ENCODE data around the gene GPR183.
A peak's percentile ranks its signal among the peaks of the same experiment; 100 is the strongest.

GPR183 gene

GRCh38 chr13:99295488-99296252 lies 11.5 kb downstream of the GPR183 start:
- no peak for DNase-seq (ENCODE audit: low read depth)

GRCh38 chr13:99294958-99295357 lies 12.2 kb downstream of the GPR183 start:
- DNase-seq (ENCODE audit: low read depth) = no peak

GRCh38 chr13:99294198-99294597 lies 13.0 kb downstream of the GPR183 start:
- DNase-seq (ENCODE audit: low read depth) = no peak

GRCh38 chr13:99293178-99293577 lies 14.0 kb downstream of the GPR183 start:
- DNase-seq (ENCODE audit: low read depth) = no peak

DNA sequence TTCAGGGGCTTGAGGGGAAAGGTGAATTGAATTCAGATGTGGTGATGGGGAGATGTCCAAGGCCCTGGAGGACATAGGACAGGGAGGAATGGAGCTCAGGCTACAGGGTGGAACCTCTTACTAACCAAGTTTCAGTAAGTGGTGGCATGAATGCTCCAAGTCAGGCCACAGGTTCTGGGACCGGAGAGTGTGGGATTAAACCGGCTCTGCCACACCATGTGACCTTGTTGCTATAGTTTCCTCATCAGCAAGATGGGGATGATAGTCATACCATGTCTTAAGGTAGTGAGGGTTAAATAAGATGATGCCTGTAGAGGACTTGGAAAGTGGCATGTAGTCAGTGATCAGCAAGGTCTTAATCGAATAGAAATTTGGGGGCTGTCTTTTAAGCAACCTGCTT lies 16.3 kb downstream of the GPR183 start:
- no peak for DNase-seq (ENCODE audit: low read depth)

DNA sequence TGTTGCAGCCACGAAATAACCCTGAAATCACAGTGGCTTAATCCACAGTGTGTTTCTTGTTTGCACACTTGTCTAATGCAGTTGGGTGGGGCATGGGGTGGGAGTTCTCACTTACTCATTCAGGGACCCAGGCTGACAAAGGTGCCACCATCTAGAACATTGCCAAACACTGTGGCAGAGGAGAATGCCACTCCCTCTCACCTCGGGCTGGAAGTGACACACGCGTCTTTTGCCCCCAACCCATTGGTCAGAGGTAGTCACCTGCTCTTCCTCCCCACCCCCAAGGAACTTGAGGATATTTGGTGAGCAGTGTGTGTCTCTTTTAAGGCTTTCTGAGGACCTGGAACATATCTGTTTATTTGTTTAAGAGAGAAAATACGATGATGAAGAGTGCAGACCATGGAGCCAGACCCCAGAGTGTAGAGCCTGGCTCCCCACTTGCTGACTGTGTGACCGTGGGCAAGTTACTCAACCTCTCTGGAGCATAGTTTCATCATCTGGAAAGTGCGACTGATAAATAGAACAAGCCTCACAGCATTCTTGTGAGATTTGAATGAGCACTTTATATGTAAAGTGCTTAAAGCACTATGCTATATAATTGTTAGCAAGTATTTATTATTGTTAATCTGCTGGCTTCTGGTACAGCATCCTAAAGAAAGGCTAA lies 17.4 kb downstream of the GPR183 start:
- no peak for DNase-seq (ENCODE audit: low read depth)

GRCh38 chr13:99289271-99289670 lies 17.9 kb downstream of the GPR183 start:
- DNase-seq (ENCODE audit: low read depth) = peak; percentile 96

- no peak for DNase-seq (ENCODE audit: low read depth)
These were observed 19.1 kb downstream of the GPR183 start for GRCh38 chr13:99288089-99288488.

DNA sequence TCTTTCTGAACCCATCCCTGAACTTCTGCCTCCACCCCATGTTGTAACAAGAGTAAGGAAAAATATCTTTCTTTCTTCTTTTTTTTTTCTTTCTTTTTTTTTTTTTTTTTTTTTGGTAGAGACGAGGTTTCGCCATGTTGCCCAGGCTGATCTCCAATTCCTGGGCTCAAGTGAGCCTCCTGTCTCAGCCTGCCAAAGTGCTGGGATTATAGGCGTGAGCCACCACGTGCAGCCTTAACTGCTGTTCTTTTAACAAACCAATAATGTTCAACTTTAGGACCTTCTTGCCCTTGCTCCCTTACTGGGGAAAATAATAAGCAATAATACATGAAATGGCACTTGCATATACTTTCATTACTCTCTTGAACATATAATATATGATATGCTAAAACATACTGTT lies 19.6 kb downstream of the GPR183 start:
- DNase-seq (ENCODE audit: low read depth) = no peak

DNA sequence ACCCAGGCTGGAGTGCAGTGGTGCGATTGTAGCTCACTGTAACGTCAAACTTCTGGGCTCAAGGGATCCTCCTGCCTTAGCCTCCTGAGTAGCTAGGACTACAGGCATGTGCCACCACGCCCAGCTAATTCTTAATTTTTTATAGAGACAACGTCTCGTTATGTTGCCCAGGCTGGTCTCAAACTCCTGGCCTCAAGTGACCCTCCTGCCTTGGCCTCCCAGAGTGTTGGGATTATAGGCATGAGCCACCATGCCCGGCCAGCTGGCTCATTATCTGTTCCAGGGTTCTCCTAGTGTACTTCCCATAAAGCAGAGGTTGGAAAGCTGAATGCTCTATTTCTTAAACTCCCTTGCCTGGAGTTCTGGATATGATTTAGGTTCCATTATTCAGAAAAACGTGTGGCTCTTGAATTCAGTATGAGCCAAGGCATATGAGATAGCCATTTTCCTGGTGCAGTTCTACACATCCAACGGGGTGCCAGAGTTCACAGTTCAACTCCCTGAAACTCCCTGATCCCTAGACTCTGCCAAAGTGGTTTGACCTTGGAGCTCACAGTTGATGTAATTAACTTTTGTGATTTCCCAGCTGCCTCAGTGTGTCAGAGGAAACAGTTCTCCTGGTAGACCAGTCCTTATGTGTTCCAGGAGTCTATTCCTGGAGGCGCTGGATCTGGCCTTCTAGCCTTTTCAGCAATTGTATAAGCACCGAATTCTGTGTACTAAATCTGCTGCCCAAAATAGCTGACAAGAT lies 21.6 kb downstream of the GPR183 start:
- no peak for DNase-seq (ENCODE audit: low read depth)

GRCh38 chr13:99282264-99283231 lies 24.7 kb downstream of the GPR183 start:
- DNase-seq (ENCODE audit: low read depth) = no peak

GRCh38 chr13:99281811-99282263 lies 25.4 kb downstream of the GPR183 start:
- peak; percentile 13 for DNase-seq (ENCODE audit: low read depth)

DNA sequence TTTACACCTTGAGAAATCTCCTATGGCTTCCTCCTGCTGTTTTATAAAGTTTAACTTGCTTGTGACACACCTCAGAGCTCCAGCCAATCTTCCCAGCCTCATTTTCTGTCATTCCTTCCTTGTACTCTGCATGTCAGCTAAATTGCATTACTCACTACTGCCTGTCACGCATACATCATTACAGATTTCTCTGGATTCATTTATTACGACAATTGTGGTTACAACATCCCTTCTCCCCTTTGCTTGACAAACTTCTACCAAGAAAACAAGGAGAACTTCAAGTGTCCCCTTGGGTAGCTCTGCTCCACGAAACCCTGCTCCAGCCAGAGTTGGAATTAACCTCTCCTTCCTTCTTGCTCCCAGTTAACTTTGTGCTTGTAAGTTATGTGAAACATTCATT lies 27.0 kb downstream of the GPR183 start:
- peak; percentile 77 for DNase-seq (ENCODE audit: low read depth)

DNA sequence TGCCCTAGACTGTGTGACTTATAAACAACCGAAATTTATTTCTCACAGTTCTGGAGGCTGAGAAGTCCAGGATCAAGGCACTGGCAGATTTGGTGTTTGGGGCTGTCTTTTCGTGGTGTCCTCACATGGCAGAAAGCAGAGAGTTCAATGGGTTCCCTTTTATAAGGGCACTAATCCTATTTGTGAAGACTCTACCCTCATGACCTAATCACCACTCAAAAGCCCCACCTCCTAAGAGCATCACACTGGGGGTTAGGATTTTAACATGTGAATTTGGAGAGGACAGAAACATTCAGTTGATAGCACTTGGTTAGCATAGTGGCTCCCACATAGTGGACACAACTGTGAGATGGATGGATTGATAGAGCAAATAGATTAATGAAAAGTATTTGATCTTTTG lies 27.6 kb downstream of the GPR183 start:
- no peak for DNase-seq (ENCODE audit: low read depth)

- DNase-seq (ENCODE audit: low read depth) = no peak
These were observed 28.4 kb downstream of the GPR183 start for GRCh38 chr13:99278843-99279242.

DNA sequence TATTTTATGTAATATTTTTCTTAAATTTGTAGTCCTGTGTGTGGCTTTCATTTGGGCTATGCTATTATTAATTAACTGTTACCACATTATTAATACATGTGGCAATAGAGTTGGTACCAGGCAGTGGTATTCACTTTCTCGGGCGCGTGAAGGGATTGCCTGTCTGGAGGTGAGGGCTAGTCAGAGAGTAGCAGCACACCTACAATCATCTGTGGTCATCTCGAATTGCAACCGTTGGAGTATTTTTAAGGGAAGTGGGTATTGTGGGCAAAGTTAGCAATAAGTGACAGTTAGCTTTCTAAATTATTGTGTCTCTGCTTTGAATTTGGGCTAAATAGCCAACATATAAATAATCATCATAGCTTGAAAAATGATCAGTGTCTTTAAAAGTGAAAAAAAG lies 29.0 kb downstream of the GPR183 start:
- no peak for DNase-seq (ENCODE audit: low read depth)

GRCh38 chr13:99277629-99278028 lies 29.6 kb downstream of the GPR183 start:
- no peak for DNase-seq (ENCODE audit: low read depth)

- DNase-seq (ENCODE audit: low read depth) = no peak
These were observed 30.5 kb downstream of the GPR183 start for GRCh38 chr13:99276706-99277105.

DNA sequence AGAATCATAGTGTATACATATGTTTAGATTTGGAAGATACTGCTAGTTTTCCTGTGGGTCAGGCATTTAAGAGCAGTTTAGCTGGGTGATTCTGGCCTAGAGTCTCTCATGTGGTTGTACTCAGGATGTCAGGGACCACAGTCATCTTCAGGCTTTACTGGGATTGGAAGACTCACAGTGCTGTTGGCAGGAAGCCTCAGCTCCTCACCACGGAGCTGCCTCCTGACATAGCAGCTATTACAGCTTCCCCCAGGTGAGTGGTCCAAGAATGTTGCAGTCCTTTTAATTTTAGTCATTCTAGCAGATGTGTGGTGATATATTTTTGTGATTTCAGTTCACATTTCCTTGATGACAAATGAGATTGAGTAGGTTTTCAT lies 32.1 kb downstream of the GPR183 start:
- DNase-seq (ENCODE audit: low read depth) = peak; percentile 57

DNA sequence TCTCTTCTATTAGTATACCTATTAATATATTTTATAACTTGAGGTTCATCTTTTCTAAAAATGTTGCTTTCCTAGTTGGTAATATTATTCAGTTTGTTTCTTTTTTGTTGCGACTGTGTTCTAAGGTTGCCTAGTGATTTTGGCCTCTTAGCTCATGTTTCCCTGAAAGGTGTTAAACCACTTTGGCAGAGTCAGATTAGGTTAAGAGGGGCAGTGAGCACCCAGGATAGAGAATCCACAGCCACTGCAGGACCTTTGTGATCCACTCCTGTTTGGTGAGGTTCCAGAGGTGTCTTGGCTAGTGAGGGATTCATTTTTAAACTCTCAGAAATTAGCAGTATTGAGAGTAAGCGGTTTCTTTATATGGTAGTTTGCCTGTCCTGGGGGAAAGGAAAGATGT lies 34.1 kb downstream of the GPR183 start:
- no peak for DNase-seq (ENCODE audit: low read depth)

GRCh38 chr13:99272481-99272880 lies 34.7 kb downstream of the GPR183 start:
- DNase-seq (ENCODE audit: low read depth) = no peak

DNA sequence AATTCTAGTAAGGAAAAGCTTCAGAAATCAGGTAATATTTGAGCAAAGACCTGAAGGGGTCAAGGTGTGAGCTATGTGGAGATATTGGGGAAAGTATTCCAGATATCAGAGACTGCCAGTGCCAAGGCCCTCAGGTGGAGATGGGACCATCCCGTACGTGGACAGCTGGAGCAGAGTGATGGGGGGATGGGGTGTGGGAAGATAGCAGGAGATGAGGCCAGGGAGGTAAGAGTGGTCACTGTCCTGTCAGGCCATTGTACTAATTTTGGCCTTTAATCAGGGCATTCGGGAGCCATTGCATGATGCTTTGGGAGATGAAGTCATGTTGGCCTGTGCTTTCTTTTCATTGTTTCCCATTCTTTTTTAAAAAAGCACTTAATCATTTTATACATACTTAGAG lies 36.0 kb downstream of the GPR183 start:
- DNase-seq (ENCODE audit: low read depth) = no peak

Measured in amniotic epithelial cell (primary cell).